B cell (primary cell): ENCODE data around the gene MRPL54.

Experiments used
- EZH2 ChIP-seq: IDR thresholded peaks from 2 replicates; pipeline ENCODE4 v1.6.1; 2012; ENCODE audit warnings: borderline replicate concordance, low read depth, mild to moderate bottlenecking, moderate library complexity, low read length; ENCODE audit not compliant: insufficient read depth, poor library complexity, severe bottlenecking
- TF ChIP-seq, protein P1 (sequence below): fragments of 200-600 bp; IDR thresholded peaks from one replicate; pipeline ENCODE4 v1.8.0; 2022; ENCODE audit warnings: antibody characterized with exemption, mild to moderate bottlenecking

DNA sequence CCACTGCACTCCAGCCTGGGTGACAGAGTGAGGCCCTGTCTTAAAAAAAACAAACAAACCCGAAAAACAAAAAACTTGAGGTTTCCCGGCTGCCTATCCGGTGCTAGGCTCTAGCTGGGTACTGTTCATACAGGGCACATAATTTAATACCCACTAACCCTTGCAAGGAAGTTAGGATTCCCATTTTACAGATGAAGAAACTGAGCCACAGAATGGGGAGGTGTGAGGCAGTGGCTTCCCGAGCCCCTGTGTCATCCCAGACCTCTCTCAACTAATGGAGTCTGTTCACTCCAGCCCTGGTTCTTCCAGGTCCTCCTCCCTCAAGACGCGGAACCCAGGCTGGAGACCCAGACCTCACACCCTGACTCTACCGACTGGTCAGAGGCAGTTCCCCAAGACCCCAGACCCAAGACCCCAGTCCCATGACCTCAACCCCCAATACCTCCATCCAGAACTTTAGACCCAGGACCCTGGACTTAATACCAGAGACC is 1.6 kb upstream of the MRPL54 start:
- TF ChIP-seq, protein P1, sequence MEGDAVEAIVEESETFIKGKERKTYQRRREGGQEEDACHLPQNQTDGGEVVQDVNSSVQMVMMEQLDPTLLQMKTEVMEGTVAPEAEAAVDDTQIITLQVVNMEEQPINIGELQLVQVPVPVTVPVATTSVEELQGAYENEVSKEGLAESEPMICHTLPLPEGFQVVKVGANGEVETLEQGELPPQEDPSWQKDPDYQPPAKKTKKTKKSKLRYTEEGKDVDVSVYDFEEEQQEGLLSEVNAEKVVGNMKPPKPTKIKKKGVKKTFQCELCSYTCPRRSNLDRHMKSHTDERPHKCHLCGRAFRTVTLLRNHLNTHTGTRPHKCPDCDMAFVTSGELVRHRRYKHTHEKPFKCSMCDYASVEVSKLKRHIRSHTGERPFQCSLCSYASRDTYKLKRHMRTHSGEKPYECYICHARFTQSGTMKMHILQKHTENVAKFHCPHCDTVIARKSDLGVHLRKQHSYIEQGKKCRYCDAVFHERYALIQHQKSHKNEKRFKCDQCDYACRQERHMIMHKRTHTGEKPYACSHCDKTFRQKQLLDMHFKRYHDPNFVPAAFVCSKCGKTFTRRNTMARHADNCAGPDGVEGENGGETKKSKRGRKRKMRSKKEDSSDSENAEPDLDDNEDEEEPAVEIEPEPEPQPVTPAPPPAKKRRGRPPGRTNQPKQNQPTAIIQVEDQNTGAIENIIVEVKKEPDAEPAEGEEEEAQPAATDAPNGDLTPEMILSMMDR = no peak
- no peak for TF ChIP-seq EZH2
